ENCODE measurements around the gene ELMOD3.

DNA sequence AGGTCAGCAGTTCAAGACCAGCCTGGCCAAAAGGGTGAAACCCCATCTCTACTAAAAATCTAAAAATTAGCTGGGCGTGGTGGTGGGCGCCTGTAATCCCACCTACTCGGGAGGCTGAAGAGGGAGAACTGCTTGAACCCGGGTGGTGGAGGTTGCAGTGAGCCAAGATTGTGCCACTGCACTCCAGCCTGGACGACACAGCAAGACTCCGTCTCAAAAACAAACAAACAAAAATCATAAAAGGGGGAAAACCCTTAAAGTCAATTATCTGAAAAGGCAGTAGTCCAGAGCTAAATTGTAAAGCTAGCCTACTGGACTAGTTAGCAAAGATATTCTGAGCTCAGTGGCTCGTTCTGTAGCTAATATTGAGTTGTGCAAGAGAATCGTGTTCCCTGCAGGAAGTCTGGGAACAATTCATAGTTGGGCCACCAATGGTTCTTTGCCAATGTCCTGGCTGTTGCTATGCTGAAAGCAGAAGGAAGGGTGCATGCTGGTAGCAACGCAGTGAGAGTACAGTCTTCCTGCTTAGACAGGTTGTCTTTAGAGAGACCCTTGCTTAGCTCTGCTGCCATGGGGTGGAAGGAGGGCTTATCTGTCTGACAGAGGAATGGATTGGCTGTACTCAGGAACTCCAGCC, 31.1 kb upstream of the ELMOD3 start:
- no peak for TF ChIP-seq EZH2 (IDR thresholded peaks at IDR 0.05)
- TF ChIP-seq, protein P1, sequence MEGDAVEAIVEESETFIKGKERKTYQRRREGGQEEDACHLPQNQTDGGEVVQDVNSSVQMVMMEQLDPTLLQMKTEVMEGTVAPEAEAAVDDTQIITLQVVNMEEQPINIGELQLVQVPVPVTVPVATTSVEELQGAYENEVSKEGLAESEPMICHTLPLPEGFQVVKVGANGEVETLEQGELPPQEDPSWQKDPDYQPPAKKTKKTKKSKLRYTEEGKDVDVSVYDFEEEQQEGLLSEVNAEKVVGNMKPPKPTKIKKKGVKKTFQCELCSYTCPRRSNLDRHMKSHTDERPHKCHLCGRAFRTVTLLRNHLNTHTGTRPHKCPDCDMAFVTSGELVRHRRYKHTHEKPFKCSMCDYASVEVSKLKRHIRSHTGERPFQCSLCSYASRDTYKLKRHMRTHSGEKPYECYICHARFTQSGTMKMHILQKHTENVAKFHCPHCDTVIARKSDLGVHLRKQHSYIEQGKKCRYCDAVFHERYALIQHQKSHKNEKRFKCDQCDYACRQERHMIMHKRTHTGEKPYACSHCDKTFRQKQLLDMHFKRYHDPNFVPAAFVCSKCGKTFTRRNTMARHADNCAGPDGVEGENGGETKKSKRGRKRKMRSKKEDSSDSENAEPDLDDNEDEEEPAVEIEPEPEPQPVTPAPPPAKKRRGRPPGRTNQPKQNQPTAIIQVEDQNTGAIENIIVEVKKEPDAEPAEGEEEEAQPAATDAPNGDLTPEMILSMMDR (IDR thresholded peaks at IDR 0.05): no peak
